Hippocampal formation (tissue), 2 donors: ENCODE measurements around the gene CEP78.

Experiments
- DNase-seq, 2 donors: peaks; one replicate each; lab custom pipeline; 2025; lab: John Stamatoyannopoulos, UW

Gene CEP78

GRCh38 chr9:78286946-78287388, 51.1 kb downstream of the CEP78 start:
- no peak for DNase-seq

- no peak for DNase-seq
These were observed 52.5 kb downstream of the CEP78 start for GRCh38 chr9:78288214-78288892.

GRCh38 chr9:78289474-78289873, 53.6 kb downstream of the CEP78 start:
- no peak for DNase-seq

GRCh38 chr9:78291240-78291925, 55.5 kb downstream of the CEP78 start:
- no peak for DNase-seq

- DNase-seq, result no peak
These were observed 56.2 kb downstream of the CEP78 start for GRCh38 chr9:78292026-78292425.

- no peak for DNase-seq
These were observed 57.0 kb downstream of the CEP78 start for GRCh38 chr9:78292716-78293497.

- no peak for DNase-seq
These were observed 58.7 kb downstream of the CEP78 start for GRCh38 chr9:78294290-78295176.

GRCh38 chr9:78295177-78295575, 59.3 kb downstream of the CEP78 start:
- no peak for DNase-seq

- DNase-seq, result no peak
These were observed 59.9 kb downstream of the CEP78 start for GRCh38 chr9:78295731-78296130.

- DNase-seq, result peak; percentile 35 to 45
These were observed 60.5 kb downstream of the CEP78 start for GRCh38 chr9:78296201-78296892.

- peak; percentile 89 to 92 for DNase-seq
These were observed 61.2 kb downstream of the CEP78 start, which contains the start of gene PSAT1 for GRCh38 chr9:78296893-78297671. Gene PSAT1 (plus strand): TSS chr9:78297125. CDS start chr9:78297211, 86 bp downstream.

GRCh38 chr9:78297672-78297961, 61.7 kb downstream of the CEP78 start:
- peak in 1 of 2 donors; percentile 64 for DNase-seq

GRCh38 chr9:78298046-78298765, 62.3 kb downstream of the CEP78 start:
- DNase-seq, result peak; percentile 58 to 76

- no peak for DNase-seq
These were observed 64.3 kb downstream of the CEP78 start for GRCh38 chr9:78300209-78300608.

- DNase-seq, result no peak
These were observed 65.6 kb downstream of the CEP78 start for GRCh38 chr9:78301466-78301865.

- no peak for DNase-seq
These were observed 67.6 kb downstream of the CEP78 start for GRCh38 chr9:78303377-78304062.

GRCh38 chr9:78304357-78304756, 68.5 kb downstream of the CEP78 start:
- DNase-seq, result no peak

GRCh38 chr9:78306222-78307076, 70.6 kb downstream of the CEP78 start:
- DNase-seq, result no peak
